Measurements from ENCODE around the gene CRABP1. TPM values are rescaled to one million over a fixed set of nuclear protein-coding genes. Genes with fewer than 3 reads are reported as not detected.

CRABP1 gene
- polyA plus RNA-seq, 2 of the 4 experiments (the other 2 are of a cell fraction) = 0.57 to 1.1 TPM

GRCh38 chr15:78394981-78395616 lies 54.9 kb downstream of the CRABP1 start (continued):
- TF ChIP-seq BHLHE40 (IDR thresholded peaks at IDR 0.05; ENCODE audit: low read depth, low read length) (no peak), EHF (CRISPR knock-in tag; IDR thresholded peaks at IDR 0.05) (no peak), CHD2 (IDR thresholded peaks at IDR 0.05; ENCODE audit: low read length, partially characterized antibody) (no peak), CBX8 (IDR thresholded peaks at IDR 0.05) (no peak), E2F6 (IDR thresholded peaks at IDR 0.05; ENCODE audit: borderline replicate concordance, low read depth) (no peak), PBX3 (IDR thresholded peaks at IDR 0.05) (no peak)

GRCh38 chr15:78396186-78396814 lies 56.1 kb downstream of the CRABP1 start:
- Histone ChIP-seq H3K4me2 (no peak overlapping the region), H3K4me3 (no peak overlapping the region), H3K4me1 (no peaks in the 10 kb centered on the region), H3K27ac (no peak overlapping the region), H3K9me3 (no peaks in the 10 kb centered on the region)
- POLR2A ChIA-PET = interaction anchor here (1.0 kb wide), 1 partner anchor 96 kb away, joined by 6 read pairs; the partner anchor contains the start of gene SKIC8
- ATAC-seq = no peak
- CTCF ChIA-PET = interaction anchor here (0.8 to 22.8 kb wide), 5 partner anchors 10 to 265 kb away, joined by 6 to 240 read pairs (median 11); no protein-coding TSS in a partner anchor
- peak; percentile 9 for TF ChIP-seq ZFP36 (IDR thresholded peaks at IDR 0.05; ENCODE audit: borderline replicate concordance, partially characterized antibody)
- TF ChIP-seq HOXB5 (CRISPR knock-in tag; IDR thresholded peaks at IDR 0.05) = no peak
- TF ChIP-seq NR3C1 (IDR thresholded peaks at IDR 0.05) = no peak
- 65% methylated on average over 9 of the region's 9 CpGs for WGBS (ENCODE audit: missing lambda C conversion rate)
- no peak for FAIRE-seq
- DNase-seq (ENCODE audit: low read depth in 1 of 2, low spot score in 1 of 2) = no peak

- no peak overlapping the region for H3K27ac ChIP-seq
- H3K4me3 ChIP-seq = no peak overlapping the region
- no peak for FAIRE-seq
- WGBS (ENCODE audit: missing lambda C conversion rate) = 45% methylated on average over 9 of the region's 9 CpGs
- no peak overlapping the region for H3K4me2 ChIP-seq
- TF ChIP-seq CTCF (IDR thresholded peaks at IDR 0.05) = peak; percentile 26; the same call in 2 of the 3 replicates
- no peak for TF ChIP-seq EP300 (IDR thresholded peaks at IDR 0.05)
- TF ChIP-seq SREBF2 (IDR thresholded peaks at IDR 0.05) = no peak
- TF ChIP-seq RAD21 (conservative IDR thresholded peaks at IDR 0.05 in 1 of 2, IDR thresholded peaks at IDR 0.05 in 1 of 2) = 0 out of 5 replicates have a peak, but pooled peaks of 1 of the 2 experiments have one; percentile 11
- H3K9me3 ChIP-seq = no peaks in the 10 kb centered on the region
- DNase-seq (ENCODE audit: low read depth in 1 of 2, low spot score in 1 of 2) = peak; percentile 31 to 38
- CTCF ChIA-PET = interaction anchor here (0.6 to 22.8 kb wide), 7 partner anchors 10 to 302 kb away, joined by 3 to 240 read pairs (median 8); no protein-coding TSS in a partner anchor
- H3K4me1 ChIP-seq = no peaks in the 10 kb centered on the region
- POLR2A ChIA-PET = interaction anchor here (1.0 kb wide), 1 partner anchor 97 kb away, joined by 6 read pairs; the partner anchor contains the start of gene SKIC8
- peak; percentile 58 to 86; a peak in 5 of 6 replicates for ATAC-seq
Measured at GRCh38 chr15:78396976-78397375, 56.8 kb downstream of the CRABP1 start.

GRCh38 chr15:78397382-78397781 lies 57.2 kb downstream of the CRABP1 start:
- ATAC-seq (no peak), FAIRE-seq (no peak), DNase-seq (ENCODE audit: low read depth in 1 of 2, low spot score in 1 of 2) (no peak)
- WGBS (ENCODE audit: missing lambda C conversion rate) = 88% methylated on average over 2 of the region's 2 CpGs
- TF ChIP-seq KDM5A (IDR thresholded peaks at IDR 0.05) = no peak
- ChIA-PET POLR2A (interaction anchor here (1.0 kb wide), 1 partner anchor 98 kb away, joined by 6 read pairs; the partner anchor contains the start of gene SKIC8), CTCF (interaction anchor here (0.6 to 22.8 kb wide), 8 partner anchors 9 to 301 kb away, joined by 3 to 240 read pairs (median 10); no protein-coding TSS in a partner anchor)
- H3K9me3 ChIP-seq = no peaks in the 10 kb centered on the region
- no peaks in the 10 kb centered on the region for H3K4me1 ChIP-seq
- H3K4me2 ChIP-seq = no peak overlapping the region
- no peak overlapping the region for H3K4me3 ChIP-seq
- H3K27ac ChIP-seq = no peak overlapping the region

Small RNAs within 50 kb of the gene (small RNA-seq; reads per million reads assigned to genes)
- gene AC090607.5 = 0 to 2.4 (median 0.04) reads per million in 6 experiments

Other genes starting within 250 kb of the CRABP1 start
- not detected in 2 replicates for gene SH2D7, start 247.8 kb upstream of the CRABP1 start, polyA plus RNA-seq (2011; rRNA removed)
- not detected in 3 replicates for gene SH2D7, start 247.8 kb upstream of the CRABP1 start, polyA plus RNA-seq (2017; fragmentation: RNase III; extraction: RNeasy Plus Mini Kit Qiagen cat#74134 plus additional on column Dnase treatment)
- gene CIB2, start 208.9 kb upstream of the CRABP1 start, polyA plus RNA-seq (2011; rRNA removed) = 16.4 and 21.2 TPM in 2 replicates
- 21.6 to 26.7 TPM (median 25.3 TPM) in 3 replicates for gene CIB2, start 208.9 kb upstream of the CRABP1 start, polyA plus RNA-seq (2017; fragmentation: RNase III; extraction: RNeasy Plus Mini Kit Qiagen cat#74134 plus additional on column Dnase treatment)
- gene IDH3A, start 191.0 kb upstream of the CRABP1 start, polyA plus RNA-seq (2011; rRNA removed) = 148 and 149 TPM in 2 replicates
- 78.3 to 92.0 TPM (median 85.6 TPM) in 3 replicates for gene IDH3A, start 191.0 kb upstream of the CRABP1 start, polyA plus RNA-seq (2017; fragmentation: RNase III; extraction: RNeasy Plus Mini Kit Qiagen cat#74134 plus additional on column Dnase treatment)
- 0.16 and 0.21 TPM in 2 replicates for gene ACSBG1, start 105.8 kb upstream of the CRABP1 start, polyA plus RNA-seq (2011; rRNA removed)
- gene ACSBG1, start 105.8 kb upstream of the CRABP1 start, polyA plus RNA-seq (2017; fragmentation: RNase III; extraction: RNeasy Plus Mini Kit Qiagen cat#74134 plus additional on column Dnase treatment) = 0.03 to 0.15 TPM (median 0.05 TPM) in 3 replicates
- gene DNAJA4, start 75.8 kb upstream of the CRABP1 start, polyA plus RNA-seq (2011; rRNA removed) = 0.13 and 0.25 TPM in 2 replicates
- gene DNAJA4, start 75.8 kb upstream of the CRABP1 start, polyA plus RNA-seq (2017; fragmentation: RNase III; extraction: RNeasy Plus Mini Kit Qiagen cat#74134 plus additional on column Dnase treatment) = 0.05 to 0.07 TPM in 2 of 3 replicates, not detected in the other
- 162 and 177 TPM in 2 replicates for gene SKIC8, start 40.7 kb upstream of the CRABP1 start, polyA plus RNA-seq (2011; rRNA removed)
- 143 to 154 TPM (median 144 TPM) in 3 replicates for gene SKIC8, start 40.7 kb upstream of the CRABP1 start, polyA plus RNA-seq (2017; fragmentation: RNase III; extraction: RNeasy Plus Mini Kit Qiagen cat#74134 plus additional on column Dnase treatment)
- 71.0 and 78.1 TPM in 2 replicates for gene IREB2, start 97.9 kb downstream of the CRABP1 start, polyA plus RNA-seq (2011; rRNA removed)
- gene IREB2, start 97.9 kb downstream of the CRABP1 start, polyA plus RNA-seq (2017; fragmentation: RNase III; extraction: RNeasy Plus Mini Kit Qiagen cat#74134 plus additional on column Dnase treatment) = 37.3 to 38.8 TPM (median 38.4 TPM) in 3 replicates
- 12.9 and 16.7 TPM in 2 replicates for gene HYKK, start 167.2 kb downstream of the CRABP1 start, polyA plus RNA-seq (2011; rRNA removed)
- gene HYKK, start 167.2 kb downstream of the CRABP1 start, polyA plus RNA-seq (2017; fragmentation: RNase III; extraction: RNeasy Plus Mini Kit Qiagen cat#74134 plus additional on column Dnase treatment) = 5.5 to 6.0 TPM (median 5.7 TPM) in 3 replicates
- 556 and 719 TPM in 2 replicates for gene PSMA4, start 200.1 kb downstream of the CRABP1 start, polyA plus RNA-seq (2011; rRNA removed)
- 548 to 589 TPM (median 585 TPM) in 3 replicates for gene PSMA4, start 200.1 kb downstream of the CRABP1 start, polyA plus RNA-seq (2017; fragmentation: RNase III; extraction: RNeasy Plus Mini Kit Qiagen cat#74134 plus additional on column Dnase treatment)
- gene CHRNA5, start 225.2 kb downstream of the CRABP1 start, polyA plus RNA-seq (2011; rRNA removed) = 40.9 and 49.6 TPM in 2 replicates
- gene CHRNA5, start 225.2 kb downstream of the CRABP1 start, polyA plus RNA-seq (2017; fragmentation: RNase III; extraction: RNeasy Plus Mini Kit Qiagen cat#74134 plus additional on column Dnase treatment) = 29.8 to 31.7 TPM (median 30.7 TPM) in 3 replicates